Superior temporal gyrus (tissue), 1 donor: ENCODE data around the gene SARDH.
"Not testable (repeated sequence)": the region's sequence is repeated elsewhere in the genome, so short reads cannot be mapped to it uniquely, and the experiment has no call there.

Experiments
- DNase-seq: peaks from one replicate; pipeline ENCODE4 v3.0.0-alpha.2; 2016; ENCODE audit errors: extremely low spot score

Gene SARDH

GRCh38 chr9:133685653-133686609 lies 52.2 kb downstream of the SARDH start:
- DNase-seq = no peak

- DNase-seq = no peak
Observed at GRCh38 chr9:133684936-133685361, 53.2 kb downstream of the SARDH start.

- peak; percentile 49 for DNase-seq
Observed at GRCh38 chr9:133684121-133684935, 53.8 kb downstream of the SARDH start.

- no peak for DNase-seq
Observed at GRCh38 chr9:133683586-133684120, 54.5 kb downstream of the SARDH start.

GRCh38 chr9:133682818-133683585 lies 55.1 kb downstream of the SARDH start:
- no peak for DNase-seq

GRCh38 chr9:133681658-133682306 lies 56.4 kb downstream of the SARDH start:
- DNase-seq = no peak

- no peak for DNase-seq
Observed at GRCh38 chr9:133680976-133681657, 57.0 kb downstream of the SARDH start.

- DNase-seq = no peak
Observed at GRCh38 chr9:133680250-133680975, 57.7 kb downstream of the SARDH start.

- no peak for DNase-seq
Observed at GRCh38 chr9:133679466-133680061, 58.6 kb downstream of the SARDH start.

GRCh38 chr9:133679056-133679455 lies 59.1 kb downstream of the SARDH start:
- DNase-seq = no peak

- no peak for DNase-seq
Observed at GRCh38 chr9:133677126-133678010, 60.8 kb downstream of the SARDH start.

- no peak for DNase-seq
Observed at GRCh38 chr9:133676450-133676849, 61.7 kb downstream of the SARDH start.

- not testable (repeated sequence) for DNase-seq
Observed at GRCh38 chr9:133675796-133676195, 62.4 kb downstream of the SARDH start.

- DNase-seq = no peak
Observed at GRCh38 chr9:133674091-133674490, 64.1 kb downstream of the SARDH start.

GRCh38 chr9:133673258-133673655 lies 64.9 kb downstream of the SARDH start:
- DNase-seq = no peak

GRCh38 chr9:133672503-133673257 lies 65.5 kb downstream of the SARDH start:
- DNase-seq = no peak

- no peak for DNase-seq
Observed at GRCh38 chr9:133671371-133671770, 66.8 kb downstream of the SARDH start.

- DNase-seq = no peak
Observed at GRCh38 chr9:133670466-133670865, 67.7 kb downstream of the SARDH start.
